ENCODE data around the gene COX7B.
"Not testable (repeated sequence)": the region's sequence is repeated elsewhere in the genome, so short reads cannot be mapped to it uniquely, and the experiment has no call there.

Gene COX7B

DNA sequence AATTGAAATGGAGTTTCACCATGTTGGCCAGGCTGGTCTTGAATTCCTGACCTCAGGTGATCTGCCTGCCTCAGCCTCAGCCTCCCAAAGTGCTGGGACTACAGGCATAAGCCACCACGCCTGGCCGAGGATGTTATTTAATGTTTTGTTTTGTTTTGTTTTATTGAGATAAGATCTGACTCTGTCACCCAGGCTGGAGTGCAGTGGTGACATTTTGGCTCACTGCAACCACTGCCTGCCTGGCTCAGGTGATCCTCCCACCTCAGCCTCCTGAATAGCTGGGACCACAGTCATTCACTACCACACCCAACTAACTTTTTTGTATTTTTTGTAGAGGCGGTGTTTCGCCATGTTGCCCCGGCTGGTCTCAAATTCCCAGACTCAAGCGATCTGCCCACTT lies 45.8 kb downstream of the COX7B start:
- DNase-seq (ENCODE audit: low read depth in 1 of 2, low spot score in 1 of 2) = not testable (repeated sequence)

DNA sequence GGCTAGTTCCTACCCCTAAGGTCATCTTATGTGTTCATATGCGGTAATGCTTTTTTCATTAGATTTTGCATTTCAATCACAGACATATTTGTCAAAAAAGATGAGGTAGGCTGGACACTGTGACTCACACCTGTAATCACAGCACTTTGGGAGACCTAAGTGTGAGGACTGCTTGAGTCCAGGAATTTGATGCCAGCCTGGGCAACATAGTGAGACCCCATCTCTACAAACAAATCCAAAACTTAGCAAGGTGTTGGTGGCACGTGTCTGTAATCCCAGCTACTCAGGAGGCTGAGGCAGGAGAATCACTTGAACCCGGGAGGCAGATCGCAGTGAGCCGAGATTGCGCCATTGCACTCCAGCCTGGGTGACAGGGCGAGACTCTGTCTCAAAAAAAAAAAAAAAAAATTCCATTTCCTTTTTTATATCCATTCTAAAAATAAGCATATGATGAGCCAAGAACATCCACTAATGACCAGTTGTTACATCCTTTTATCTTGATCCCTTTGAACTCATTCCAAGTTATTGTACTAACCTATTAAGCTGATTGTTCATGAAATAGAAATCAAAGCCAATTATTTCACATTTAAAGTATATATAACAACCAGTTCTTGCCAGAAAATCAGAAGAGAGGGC lies 46.8 kb downstream of the COX7B start:
- DNase-seq (ENCODE audit: low read depth in 1 of 2, low spot score in 1 of 2) = no peak

- DNase-seq (ENCODE audit: low read depth in 1 of 2, low spot score in 1 of 2) = no peak
These were observed 47.3 kb downstream of the COX7B start for GRCh38 chrX:77946571-77946970.

DNA sequence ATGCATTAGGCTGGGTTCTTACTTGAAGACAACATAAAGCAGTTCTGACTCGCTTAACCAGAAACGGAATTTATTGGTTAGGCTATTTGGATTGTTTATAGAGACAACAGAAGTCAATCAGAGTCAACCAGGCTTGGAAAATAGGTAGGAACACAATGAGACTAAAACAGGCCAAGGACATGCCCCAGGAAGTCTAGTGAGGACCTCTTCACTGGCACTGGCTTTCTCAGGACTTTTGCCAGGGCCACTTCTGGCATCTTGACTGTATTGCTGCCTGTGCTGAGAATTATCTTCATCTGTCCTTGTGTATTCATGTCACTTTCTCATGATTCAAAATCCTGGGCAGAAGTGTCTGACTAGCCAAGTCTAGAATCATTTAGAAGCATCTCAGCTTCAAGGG lies 50.6 kb downstream of the COX7B start:
- no peak for DNase-seq (ENCODE audit: low read depth in 1 of 2, low spot score in 1 of 2)

DNA sequence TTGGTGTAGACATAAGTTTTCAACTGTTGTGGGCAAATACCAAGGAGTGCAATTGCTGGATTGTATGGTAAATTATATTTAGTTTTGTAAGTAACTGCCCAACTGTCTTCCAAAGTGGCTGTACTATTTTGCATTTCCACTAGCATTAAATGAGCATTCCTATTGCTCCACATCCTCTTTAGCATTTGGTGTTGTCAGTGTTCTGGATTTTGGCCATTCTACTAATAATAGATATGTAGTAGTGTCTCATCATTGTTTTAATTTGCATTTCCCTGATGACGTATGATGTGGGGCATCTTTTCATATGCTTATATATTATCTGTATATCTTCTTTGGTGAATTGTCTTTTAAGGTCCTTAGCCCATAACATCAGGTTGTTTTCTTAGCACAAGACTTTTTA lies 52.9 kb downstream of the COX7B start:
- no peak for DNase-seq (ENCODE audit: low read depth in 1 of 2, low spot score in 1 of 2)

- no peak for DNase-seq (ENCODE audit: low read depth in 1 of 2, low spot score in 1 of 2)
These were observed 54.0 kb downstream of the COX7B start for GRCh38 chrX:77953302-77953701.

- DNase-seq (ENCODE audit: low read depth in 1 of 2, low spot score in 1 of 2) = no peak
These were observed 54.4 kb downstream of the COX7B start for GRCh38 chrX:77953708-77954107.

Measured in activated CD4-positive, alpha-beta T cell treated with anti-CD3 and anti-CD28 coated beads, Interleukin-2, amount 50 U/mL, for 24 hours (primary cell).